Glutamatergic neuron (in vitro differentiated cells): ENCODE measurements around the gene KCTD10. TPM values are rescaled to one million over a fixed set of nuclear protein-coding genes. Genes with fewer than 3 reads are reported as not detected.
A peak's percentile ranks its signal among the peaks of the same experiment; 100 is the strongest.

Experiments
- DNase-seq: peaks from one replicate; pipeline ENCODE4 v3.0.0; 2022
- H3K27ac Mint-ChIP-seq: one replicate; pipeline ENCODE4 v1.8.0; 2020; ENCODE audit warnings: mild to moderate bottlenecking, mixed read lengths, inconsistent platforms; ENCODE audit not compliant: unreplicated experiment
- H3K27me3 Mint-ChIP-seq: one replicate; pipeline ENCODE4 v1.8.0; 2020; ENCODE audit warnings: mild to moderate bottlenecking, moderate library complexity, mixed read lengths, inconsistent platforms; ENCODE audit not compliant: unreplicated experiment
- H3K36me3 Mint-ChIP-seq: one replicate; pipeline ENCODE4 v1.8.0; 2020; ENCODE audit warnings: mild to moderate bottlenecking, mixed read lengths, inconsistent platforms; ENCODE audit not compliant: unreplicated experiment
- H3K4me1 Mint-ChIP-seq: one replicate; pipeline ENCODE4 v1.8.0; 2020; ENCODE audit warnings: mild to moderate bottlenecking, low read depth, mixed read lengths, inconsistent platforms; ENCODE audit not compliant: unreplicated experiment
- H3K4me3 Mint-ChIP-seq: one replicate; pipeline ENCODE4 v1.8.0; 2020; ENCODE audit warnings: mild to moderate bottlenecking, mixed read lengths, inconsistent platforms; ENCODE audit not compliant: unreplicated experiment
- H3K9me3 Mint-ChIP-seq: one replicate; pipeline ENCODE4 v1.8.0; 2020; ENCODE audit warnings: mild to moderate bottlenecking, moderate library complexity, mixed read lengths, inconsistent platforms; ENCODE audit not compliant: unreplicated experiment
- total RNA-seq: library from RNA; stranded (reverse); fragmentation: NEBNext Ultra II Directional; extraction: Animal tissue kit (Norgen Biotek cat#: 25700); gene quantifications from one replicate; pipeline ENCODE4 v1.2.1, GENCODE V29; 2021; ENCODE audit not compliant: unreplicated experiment
- TF ChIP-seq, protein P1 (sequence below): fragments of 200-600 bp; sonication (generic); IDR thresholded peaks from one replicate; pipeline ENCODE4 v1.5.0; 2021; ENCODE audit not compliant: partially characterized antibody, unreplicated experiment

The KCTD10 gene
- total RNA-seq, 1 donor from 2014 or later, result 95.2 TPM

GRCh38 chr12:109523071-109523470 lies 46.0 kb upstream of the KCTD10 start:
- TF ChIP-seq, protein P1, sequence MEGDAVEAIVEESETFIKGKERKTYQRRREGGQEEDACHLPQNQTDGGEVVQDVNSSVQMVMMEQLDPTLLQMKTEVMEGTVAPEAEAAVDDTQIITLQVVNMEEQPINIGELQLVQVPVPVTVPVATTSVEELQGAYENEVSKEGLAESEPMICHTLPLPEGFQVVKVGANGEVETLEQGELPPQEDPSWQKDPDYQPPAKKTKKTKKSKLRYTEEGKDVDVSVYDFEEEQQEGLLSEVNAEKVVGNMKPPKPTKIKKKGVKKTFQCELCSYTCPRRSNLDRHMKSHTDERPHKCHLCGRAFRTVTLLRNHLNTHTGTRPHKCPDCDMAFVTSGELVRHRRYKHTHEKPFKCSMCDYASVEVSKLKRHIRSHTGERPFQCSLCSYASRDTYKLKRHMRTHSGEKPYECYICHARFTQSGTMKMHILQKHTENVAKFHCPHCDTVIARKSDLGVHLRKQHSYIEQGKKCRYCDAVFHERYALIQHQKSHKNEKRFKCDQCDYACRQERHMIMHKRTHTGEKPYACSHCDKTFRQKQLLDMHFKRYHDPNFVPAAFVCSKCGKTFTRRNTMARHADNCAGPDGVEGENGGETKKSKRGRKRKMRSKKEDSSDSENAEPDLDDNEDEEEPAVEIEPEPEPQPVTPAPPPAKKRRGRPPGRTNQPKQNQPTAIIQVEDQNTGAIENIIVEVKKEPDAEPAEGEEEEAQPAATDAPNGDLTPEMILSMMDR, result no peak

GRCh38 chr12:109521831-109522230 lies 44.7 kb upstream of the KCTD10 start:
- Mint-ChIP-seq H3K27ac (no peak overlapping the region), H3K4me3 (no peak overlapping the region), H3K36me3 (peaks cover 4% of the 10 kb centered on the region), H3K4me1 (peaks cover 44% of the 10 kb centered on the region), H3K9me3 (peaks cover 12% of the 10 kb centered on the region), H3K27me3 (peaks cover 12% of the 10 kb centered on the region)
- TF ChIP-seq, protein P1, result no peak
- DNase-seq, result no peak

More at GRCh38 chr12:109523071-109523470, 46.0 kb upstream of the KCTD10 start:
- H3K4me3 Mint-ChIP-seq, result peak overlapping the region; percentile 56
- peaks cover 9% of the 10 kb centered on the region for H3K27me3 Mint-ChIP-seq
- peaks cover 35% of the 10 kb centered on the region for H3K4me1 Mint-ChIP-seq
- peaks cover 9% of the 10 kb centered on the region for H3K9me3 Mint-ChIP-seq
- peaks cover 4% of the 10 kb centered on the region for H3K36me3 Mint-ChIP-seq
- DNase-seq, result no peak
- H3K27ac Mint-ChIP-seq, result peak overlapping the region; percentile 44

DNA sequence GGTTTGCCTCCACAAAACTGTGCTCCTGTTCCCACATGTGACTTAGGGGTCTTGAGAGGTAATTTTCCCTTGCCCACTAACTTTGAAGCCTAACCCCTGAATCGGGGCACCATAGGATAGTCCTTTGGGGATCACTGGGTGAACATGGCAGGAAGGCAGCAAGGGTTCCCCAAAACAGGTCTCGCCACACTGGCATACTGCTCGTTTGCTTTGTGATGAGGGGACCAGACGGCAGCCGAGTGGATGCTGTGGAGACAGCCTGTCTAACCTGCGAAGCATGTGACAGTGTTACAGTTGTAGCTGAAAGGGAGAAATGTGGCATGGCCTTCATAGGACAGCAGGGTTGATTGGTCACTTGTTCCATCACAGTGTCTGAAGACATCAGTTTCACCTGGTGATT lies 42.7 kb upstream of the KCTD10 start:
- TF ChIP-seq, protein P1, result no peak
- Mint-ChIP-seq H3K4me3 (no peak overlapping the region), H3K36me3 (peaks cover 4% of the 10 kb centered on the region), H3K27ac (no peak overlapping the region), H3K4me1 (peaks cover 46% of the 10 kb centered on the region), H3K9me3 (peaks cover 12% of the 10 kb centered on the region), H3K27me3 (peaks cover 13% of the 10 kb centered on the region)
- no peak for DNase-seq

GRCh38 chr12:109518820-109519665 lies 41.9 kb upstream of the KCTD10 start:
- peak overlapping the region; percentile 94 for H3K27ac Mint-ChIP-seq
- H3K36me3 Mint-ChIP-seq, result peaks cover 4% of the 10 kb centered on the region
- TF ChIP-seq, protein P1, result peak; percentile 79

GRCh38 chr12:109517619-109518018 lies 40.5 kb upstream of the KCTD10 start:
- H3K9me3 Mint-ChIP-seq, result peaks cover 7% of the 10 kb centered on the region
- H3K4me1 Mint-ChIP-seq, result peaks cover 56% of the 10 kb centered on the region
- peak overlapping the region; percentile 94 for H3K27ac Mint-ChIP-seq
- DNase-seq, result peak; percentile 67
- peak overlapping the region; percentile 8 for H3K4me3 Mint-ChIP-seq
- peaks cover 13% of the 10 kb centered on the region for H3K27me3 Mint-ChIP-seq
- no peaks in the 10 kb centered on the region for H3K36me3 Mint-ChIP-seq
- TF ChIP-seq, protein P1, result no peak

More at GRCh38 chr12:109518820-109519665, 41.9 kb upstream of the KCTD10 start:
- Mint-ChIP-seq H3K27me3 (peaks cover 13% of the 10 kb centered on the region), H3K9me3 (peaks cover 12% of the 10 kb centered on the region), H3K4me1 (peaks cover 51% of the 10 kb centered on the region), H3K4me3 (peak overlapping the region; percentile 68)
- DNase-seq, result peak; percentile 80
